ENCODE results near the gene PTPRN2. TPM values are rescaled to one million over a fixed set of nuclear protein-coding genes. Genes with fewer than 3 reads are reported as not detected.

PTPRN2 gene
- total RNA-seq, 1 experiment from 2014 or later: not detected

DNA sequence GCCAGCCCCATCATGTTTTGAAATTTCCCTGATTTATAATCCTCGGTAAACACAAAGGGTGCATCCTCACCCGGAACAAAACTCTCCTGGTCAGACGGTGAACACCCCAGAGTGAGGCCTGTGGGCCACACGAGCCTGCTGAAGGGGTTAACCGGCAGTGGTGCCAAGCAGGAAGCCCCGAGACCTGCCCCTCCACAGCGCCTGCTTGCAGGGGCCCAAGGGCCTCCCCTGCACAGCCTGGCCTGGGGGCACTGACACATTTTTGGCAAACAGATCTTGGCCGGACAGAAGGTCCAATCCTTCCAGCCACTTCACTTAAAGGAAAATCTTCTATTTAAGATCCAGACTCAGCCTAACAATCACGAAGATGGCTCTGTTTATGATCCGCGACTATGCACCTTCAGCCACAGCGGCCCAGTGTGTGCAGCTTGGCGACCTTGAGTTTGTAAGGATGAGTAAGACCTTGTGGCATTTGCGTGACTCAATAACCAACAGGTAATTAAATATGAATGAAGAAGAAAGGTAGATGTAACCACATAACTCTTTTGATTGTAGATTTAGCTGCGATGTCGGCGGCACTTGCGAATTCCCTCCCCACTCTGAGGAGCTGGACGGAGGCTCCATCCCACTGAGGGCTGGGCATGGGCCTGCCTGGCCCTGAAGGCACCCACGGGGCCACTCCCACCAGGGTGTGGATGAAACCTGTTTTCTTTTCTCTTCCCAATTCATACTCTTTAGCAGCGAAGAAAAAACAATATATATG is 922.6 kb downstream of the PTPRN2 start:
- no peak overlapping the region for H3K27ac ChIP-seq
- H3K4me3 ChIP-seq: no peak overlapping the region
- TF ChIP-seq EZH2 (IDR thresholded peaks at IDR 0.05; ENCODE audit: low read depth): no peak
- TF ChIP-seq, protein P1, sequence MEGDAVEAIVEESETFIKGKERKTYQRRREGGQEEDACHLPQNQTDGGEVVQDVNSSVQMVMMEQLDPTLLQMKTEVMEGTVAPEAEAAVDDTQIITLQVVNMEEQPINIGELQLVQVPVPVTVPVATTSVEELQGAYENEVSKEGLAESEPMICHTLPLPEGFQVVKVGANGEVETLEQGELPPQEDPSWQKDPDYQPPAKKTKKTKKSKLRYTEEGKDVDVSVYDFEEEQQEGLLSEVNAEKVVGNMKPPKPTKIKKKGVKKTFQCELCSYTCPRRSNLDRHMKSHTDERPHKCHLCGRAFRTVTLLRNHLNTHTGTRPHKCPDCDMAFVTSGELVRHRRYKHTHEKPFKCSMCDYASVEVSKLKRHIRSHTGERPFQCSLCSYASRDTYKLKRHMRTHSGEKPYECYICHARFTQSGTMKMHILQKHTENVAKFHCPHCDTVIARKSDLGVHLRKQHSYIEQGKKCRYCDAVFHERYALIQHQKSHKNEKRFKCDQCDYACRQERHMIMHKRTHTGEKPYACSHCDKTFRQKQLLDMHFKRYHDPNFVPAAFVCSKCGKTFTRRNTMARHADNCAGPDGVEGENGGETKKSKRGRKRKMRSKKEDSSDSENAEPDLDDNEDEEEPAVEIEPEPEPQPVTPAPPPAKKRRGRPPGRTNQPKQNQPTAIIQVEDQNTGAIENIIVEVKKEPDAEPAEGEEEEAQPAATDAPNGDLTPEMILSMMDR (conservative IDR thresholded peaks at IDR 0.05): no peak
- H3F3A ChIP-seq (ENCODE audit: insufficient read depth, low read depth): no peaks in the 10 kb centered on the region
- ChIA-PET POLR2A (ENCODE audit: unreplicated experiment) (no interaction called here), CTCF (interaction anchor here (0.6 kb wide), 1 partner anchor 232 kb away, joined by 3 read pairs; no protein-coding TSS in a partner anchor)
- no peak overlapping the region for H2AFZ ChIP-seq
- H3K36me3 ChIP-seq (ENCODE audit: low read depth): no peaks in the 10 kb centered on the region
- intact Hi-C loops (cut with micrococcal nuclease; ENCODE audit: unreplicated experiment): no loop called here
- DNase-seq: peak in 1 of 2 experiments; percentile 62
- no TSS peak for BruUV-seq (replicated peaks)
- no peak overlapping the region for H3K4me2 ChIP-seq
- no peaks in the 10 kb centered on the region for H4K20me1 ChIP-seq (ENCODE audit: insufficient read depth)
- H3K79me2 ChIP-seq (ENCODE audit: low read depth): no peaks in the 10 kb centered on the region
- H3K9me3 ChIP-seq (ENCODE audit: insufficient read depth, low read depth): no peaks in the 10 kb centered on the region
- no peaks in the 10 kb centered on the region for H3K9me2 ChIP-seq (ENCODE audit: insufficient read depth)
- no peaks in the 10 kb centered on the region for H3K4me1 ChIP-seq (replicated peaks; ENCODE audit: insufficient read depth)
- H3K27me3 ChIP-seq (ENCODE audit: insufficient read depth, low read depth): peaks cover 96% of the 10 kb centered on the region

DNA sequence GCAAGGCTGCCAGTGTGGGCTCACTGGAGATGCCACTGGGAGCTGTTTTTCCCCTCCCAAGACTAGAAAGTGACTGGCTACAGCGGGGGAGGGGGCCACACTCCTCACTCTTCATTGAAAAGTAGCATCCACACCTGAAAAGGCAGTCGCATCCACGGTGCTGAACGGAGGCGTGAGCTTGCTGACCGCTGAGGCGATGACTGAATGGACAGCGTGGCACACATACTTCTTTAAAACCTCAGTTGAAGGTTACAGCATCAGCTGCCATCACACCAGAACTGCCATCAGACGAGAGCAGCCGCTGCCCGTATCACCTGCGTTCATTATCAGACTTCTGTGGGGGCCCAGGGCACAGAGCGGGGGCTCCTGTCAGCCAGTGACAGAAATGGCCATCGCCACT is 923.6 kb downstream of the PTPRN2 start:
- H3K9me2 ChIP-seq (ENCODE audit: insufficient read depth): no peaks in the 10 kb centered on the region
- H3K79me2 ChIP-seq (ENCODE audit: low read depth): no peaks in the 10 kb centered on the region
- ChIA-PET POLR2A (ENCODE audit: unreplicated experiment) (no interaction called here), CTCF (interaction anchor here (0.6 kb wide), 1 partner anchor 231 kb away, joined by 3 read pairs; no protein-coding TSS in a partner anchor)
- H3K36me3 ChIP-seq (ENCODE audit: low read depth): no peaks in the 10 kb centered on the region
- no peaks in the 10 kb centered on the region for H3K9me3 ChIP-seq (ENCODE audit: insufficient read depth, low read depth)
- intact Hi-C loops (cut with micrococcal nuclease; ENCODE audit: unreplicated experiment): no loop called here
- no peak overlapping the region for H3K4me3 ChIP-seq
- no peak overlapping the region for H3K27ac ChIP-seq
- H3K4me2 ChIP-seq: no peak overlapping the region
- no peaks in the 10 kb centered on the region for H3F3A ChIP-seq (ENCODE audit: insufficient read depth, low read depth)
- no peak overlapping the region for H2AFZ ChIP-seq
- no peak for TF ChIP-seq EZH2 (IDR thresholded peaks at IDR 0.05; ENCODE audit: low read depth)
- TF ChIP-seq, protein P1 (conservative IDR thresholded peaks at IDR 0.05): no peak
- no peaks in the 10 kb centered on the region for H3K4me1 ChIP-seq (replicated peaks; ENCODE audit: insufficient read depth)
- H4K20me1 ChIP-seq (ENCODE audit: insufficient read depth): no peaks in the 10 kb centered on the region
- no peak for DNase-seq
- BruUV-seq (replicated peaks): no TSS peak
- H3K27me3 ChIP-seq (ENCODE audit: insufficient read depth, low read depth): peaks cover 91% of the 10 kb centered on the region

DNA sequence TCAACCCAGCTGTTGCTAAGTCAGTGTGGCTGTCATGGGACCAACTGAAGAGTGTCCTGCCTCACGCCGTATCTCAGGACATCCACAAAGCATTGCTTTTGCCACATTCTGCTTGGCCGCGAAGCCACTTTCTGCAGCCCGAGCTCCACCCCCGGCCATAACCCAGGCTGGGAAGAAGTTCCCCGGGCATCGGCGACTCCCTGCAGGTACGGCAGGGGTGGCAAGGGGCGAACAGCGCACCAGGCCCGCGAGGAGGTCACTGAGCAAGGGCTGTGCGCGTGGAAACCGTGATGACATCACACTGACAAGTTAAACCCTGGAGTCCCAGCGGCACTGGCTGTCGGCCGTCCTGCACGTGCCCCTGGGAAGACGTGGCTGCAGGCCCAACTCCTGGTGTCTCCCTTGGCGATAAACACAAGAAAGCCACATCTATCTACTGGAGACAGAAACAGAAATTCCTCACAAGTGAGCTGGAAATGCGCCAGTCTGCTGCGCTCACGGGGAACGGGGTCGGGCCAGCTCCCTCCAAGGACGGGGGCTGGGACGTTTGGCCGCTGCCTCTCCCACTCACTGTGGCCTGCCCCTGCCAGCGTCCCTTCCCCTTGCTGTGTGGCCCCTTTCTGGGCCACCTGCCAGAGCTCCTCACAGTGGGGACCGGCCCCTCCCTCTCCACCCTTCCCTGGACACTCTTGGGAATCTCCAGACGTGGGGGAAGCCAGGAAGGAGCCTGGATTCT is 924.5 kb downstream of the PTPRN2 start:
- H3F3A ChIP-seq (ENCODE audit: insufficient read depth, low read depth): no peaks in the 10 kb centered on the region
- no peaks in the 10 kb centered on the region for H4K20me1 ChIP-seq (ENCODE audit: insufficient read depth)
- no peaks in the 10 kb centered on the region for H3K9me3 ChIP-seq (ENCODE audit: insufficient read depth, low read depth)
- no peaks in the 10 kb centered on the region for H3K36me3 ChIP-seq (ENCODE audit: low read depth)
- peaks cover 91% of the 10 kb centered on the region for H3K27me3 ChIP-seq (ENCODE audit: insufficient read depth, low read depth)
- BruUV-seq (replicated peaks): no TSS peak
- ChIA-PET POLR2A (ENCODE audit: unreplicated experiment) (no interaction called here), CTCF (no interaction called here)
- no peak overlapping the region for H3K4me3 ChIP-seq
- H3K4me2 ChIP-seq: no peak overlapping the region
- TF ChIP-seq, protein P1 (conservative IDR thresholded peaks at IDR 0.05): no peak
- no peak for TF ChIP-seq EZH2 (IDR thresholded peaks at IDR 0.05; ENCODE audit: low read depth)
- intact Hi-C loops (cut with micrococcal nuclease; ENCODE audit: unreplicated experiment): no loop called here
- H3K4me1 ChIP-seq (replicated peaks; ENCODE audit: insufficient read depth): no peaks in the 10 kb centered on the region
- H2AFZ ChIP-seq: no peak overlapping the region
- no peak for DNase-seq
- no peaks in the 10 kb centered on the region for H3K79me2 ChIP-seq (ENCODE audit: low read depth)
- H3K9me2 ChIP-seq (ENCODE audit: insufficient read depth): no peaks in the 10 kb centered on the region
- no peak overlapping the region for H3K27ac ChIP-seq

Measured in PC-9 (cell line).